ENCODE data around the gene INSC.

INSC gene

GRCh38 chr11:15142838-15143237, 28.1 kb downstream of the INSC start (continued):
- no peak for TF ChIP-seq ZNF394 (tag by site-specific recombination; IDR thresholded peaks at IDR 0.05; ENCODE audit: borderline replicate concordance)
- TF ChIP-seq HOXC10 (CRISPR knock-in tag; IDR thresholded peaks at IDR 0.05), result no peak
- no peak for TF ChIP-seq ZNF184 (tag by site-specific recombination; IDR thresholded peaks at IDR 0.05)
- TF ChIP-seq ZSCAN4 (tag by site-specific recombination; IDR thresholded peaks at IDR 0.05), result no peak

GRCh38 chr11:15143855-15144254, 29.1 kb downstream of the INSC start:
- no peak overlapping the region for H3K27ac ChIP-seq (ENCODE audit: extremely low read depth, low read depth, low read length)
- no peaks in the 10 kb centered on the region for H3K9me3 ChIP-seq (ENCODE audit: control insufficient read depth, insufficient read depth, low read depth, low read length)
- ChIA-PET POLR2A (no interaction called here), CTCF (no interaction called here)
- no peak overlapping the region for H3K4me3 ChIP-seq (ENCODE audit: low read depth, low read length)
- H3K36me3 ChIP-seq (ENCODE audit: control insufficient read depth in 2 of 2, insufficient read depth in 1 of 2, low read length in 2 of 2), result no peaks in the 10 kb centered on the region
- H3K4me1 ChIP-seq (ENCODE audit: control insufficient read depth, insufficient read depth, low read length), result no peaks in the 10 kb centered on the region
- TF ChIP-seq ZNF341 (tag by site-specific recombination; IDR thresholded peaks at IDR 0.05; ENCODE audit: low read depth), result no peak
- TF ChIP-seq ZNF76 (tag by site-specific recombination; IDR thresholded peaks at IDR 0.05; ENCODE audit: borderline replicate concordance, low read depth), result no peak
- no peak for TF ChIP-seq ZNF2 (tag by site-specific recombination; IDR thresholded peaks at IDR 0.05)
- TF ChIP-seq ZFP41 (tag by site-specific recombination; IDR thresholded peaks at IDR 0.05; ENCODE audit: borderline replicate concordance), result no peak
- no peak for TF ChIP-seq PRDM10 (tag by site-specific recombination; IDR thresholded peaks at IDR 0.05)

GRCh38 chr11:15144347-15144746, 29.6 kb downstream of the INSC start:
- POLR2A ChIA-PET, result no interaction called here
- Histone ChIP-seq H3K4me1 (ENCODE audit: control insufficient read depth, insufficient read depth, low read length) (no peaks in the 10 kb centered on the region), H3K9me3 (ENCODE audit: control insufficient read depth, insufficient read depth, low read depth, low read length) (no peaks in the 10 kb centered on the region), H3K27ac (ENCODE audit: extremely low read depth, low read depth, low read length) (no peak overlapping the region), H3K36me3 (ENCODE audit: control insufficient read depth in 2 of 2, insufficient read depth in 1 of 2, low read length in 2 of 2) (no peaks in the 10 kb centered on the region), H3K4me3 (ENCODE audit: low read depth, low read length) (no peak overlapping the region)
- CTCF ChIA-PET, result interaction anchor here (0.8 to 2.0 kb wide), 3 partner anchors 15 to 138 kb away, joined by 3 to 7 read pairs (median 3); no protein-coding TSS in a partner anchor
- TF ChIP-seq ZNF707 (tag by site-specific recombination; IDR thresholded peaks at IDR 0.05), result no peak
- no peak for TF ChIP-seq BCL6B (tag by site-specific recombination; IDR thresholded peaks at IDR 0.05)
- no peak for TF ChIP-seq ZNF670 (tag by site-specific recombination; IDR thresholded peaks at IDR 0.05; ENCODE audit: low read depth)
- no peak for TF ChIP-seq ZNF26 (tag by site-specific recombination; IDR thresholded peaks at IDR 0.05)
- no peak for TF ChIP-seq ZSCAN18 (tag by site-specific recombination; IDR thresholded peaks at IDR 0.05)

Measured in HEK293 (cell line).